CD4-positive, alpha-beta T cell treated with Interleukin-2 at 100 ng/mL for 4 hours (primary cell): Measurements from ENCODE around the gene HCFC1.
A peak's percentile ranks its signal among the peaks of the same experiment; 100 is the strongest.
"Not testable (repeated sequence)": the region's sequence is repeated elsewhere in the genome, so short reads cannot be mapped to it uniquely, and the experiment has no call there.

Source experiments
- DNase-seq: peaks from one replicate; pipeline ENCODE4 v3.0.0-alpha.2; 2020; ENCODE audit warnings: low spot score

HCFC1 gene

DNA sequence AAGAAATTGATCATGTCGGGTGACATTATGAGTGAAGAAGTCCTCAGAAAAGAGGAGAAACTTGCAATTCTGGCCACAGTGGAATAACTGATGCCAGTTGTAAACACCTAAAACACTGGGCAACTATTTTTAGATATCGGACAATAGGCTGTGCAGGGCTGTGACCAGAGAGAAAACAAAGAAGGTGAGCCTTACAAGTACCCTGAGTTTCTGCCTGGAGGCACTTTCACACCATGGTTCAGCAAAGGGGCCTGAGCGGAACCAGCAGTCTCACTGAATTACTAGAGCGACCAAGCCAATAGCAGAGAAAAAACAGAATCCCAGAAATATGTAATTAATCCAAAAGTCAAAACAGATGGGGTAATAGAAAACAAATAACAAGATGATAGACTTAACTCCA lies 36.9 kb upstream of the HCFC1 start:
- DNase-seq = no peak

GRCh38 chrX:154006947-154007346 lies 35.3 kb upstream of the HCFC1 start:
- DNase-seq = no peak

DNA sequence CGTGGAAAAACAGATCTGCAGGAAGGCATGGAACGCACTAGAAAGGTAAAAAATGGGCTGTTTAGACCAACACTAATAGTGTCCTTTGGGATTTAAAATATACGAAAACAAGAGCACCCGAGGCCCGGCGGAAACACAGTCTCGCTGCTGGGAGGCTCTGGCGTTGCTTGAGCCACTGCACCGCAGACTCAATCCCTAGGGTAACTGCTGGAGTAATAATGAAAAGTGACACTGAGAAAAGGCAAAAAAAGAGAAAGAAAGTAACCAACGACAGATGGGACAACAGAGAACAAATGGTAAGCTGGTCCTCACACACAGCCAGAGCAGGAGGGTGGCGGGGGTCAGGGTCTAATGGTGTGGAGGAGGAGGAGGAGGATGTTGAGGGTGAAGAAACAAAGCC lies 32.7 kb upstream of the HCFC1 start:
- no peak for DNase-seq

DNA sequence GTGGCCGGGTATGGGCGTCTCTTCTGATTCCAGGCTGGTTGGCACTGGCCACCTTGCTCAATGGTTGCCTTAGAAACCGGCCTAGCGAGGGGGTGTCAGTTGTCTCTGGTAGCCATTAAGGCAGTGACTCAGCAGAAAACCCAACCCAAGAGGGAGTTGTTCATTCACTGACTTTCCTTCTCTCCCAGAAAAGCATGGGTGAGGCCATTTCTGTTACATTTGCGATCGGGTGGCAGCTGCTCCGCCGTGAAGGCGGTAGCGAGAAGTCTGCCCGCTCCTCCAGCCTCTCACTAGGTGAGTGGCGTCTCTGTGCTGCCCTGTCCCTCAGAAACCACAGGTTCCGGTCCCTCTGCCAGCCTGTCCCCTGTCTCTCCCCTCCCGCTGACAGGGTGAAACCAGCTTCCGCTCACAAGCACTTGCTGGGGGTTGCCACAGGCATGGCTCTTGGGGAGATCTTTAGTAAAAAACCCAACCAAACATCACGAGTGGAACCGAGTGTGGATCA lies 30.6 kb upstream of the HCFC1 start:
- peak; percentile 59 for DNase-seq

GRCh38 chrX:154000051-154000450 lies 28.4 kb upstream of the HCFC1 start:
- no peak for DNase-seq

DNA sequence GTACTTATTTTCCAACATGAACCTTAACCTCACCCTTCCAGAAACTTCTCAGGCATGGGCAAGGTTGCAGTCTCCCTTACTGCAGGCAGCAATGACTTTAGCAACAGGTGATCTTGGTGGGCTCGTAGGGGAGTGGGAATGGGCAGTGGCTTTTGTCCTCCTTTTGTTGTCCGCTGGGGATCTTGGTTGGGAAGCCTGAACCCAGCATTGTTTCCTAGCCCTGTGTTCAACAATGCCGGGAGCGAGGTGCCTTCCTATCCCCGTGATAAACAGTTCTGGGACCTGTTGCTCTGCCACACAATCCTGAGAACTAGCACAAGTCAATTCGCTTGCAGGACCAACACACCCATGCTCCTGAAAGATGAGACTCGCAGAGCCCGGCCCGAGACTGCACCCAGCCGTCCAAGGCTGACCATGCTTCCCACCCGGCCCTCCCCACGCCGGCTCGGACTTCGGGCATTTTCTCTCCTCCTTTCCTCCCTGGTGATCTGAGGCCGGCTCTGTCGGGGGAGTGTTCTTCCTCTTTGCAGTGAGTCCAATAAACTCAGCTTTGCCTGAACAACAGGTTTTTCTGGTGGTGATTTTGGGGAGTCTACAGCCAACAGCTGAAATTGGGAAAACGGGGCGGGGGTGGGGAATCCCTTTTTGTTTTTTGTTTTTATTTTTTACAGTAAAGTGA lies 27.9 kb upstream of the HCFC1 start:
- DNase-seq = no peak

- DNase-seq = no peak
These were observed 23.9 kb upstream of the HCFC1 start for GRCh38 chrX:153995504-153995903.

DNA sequence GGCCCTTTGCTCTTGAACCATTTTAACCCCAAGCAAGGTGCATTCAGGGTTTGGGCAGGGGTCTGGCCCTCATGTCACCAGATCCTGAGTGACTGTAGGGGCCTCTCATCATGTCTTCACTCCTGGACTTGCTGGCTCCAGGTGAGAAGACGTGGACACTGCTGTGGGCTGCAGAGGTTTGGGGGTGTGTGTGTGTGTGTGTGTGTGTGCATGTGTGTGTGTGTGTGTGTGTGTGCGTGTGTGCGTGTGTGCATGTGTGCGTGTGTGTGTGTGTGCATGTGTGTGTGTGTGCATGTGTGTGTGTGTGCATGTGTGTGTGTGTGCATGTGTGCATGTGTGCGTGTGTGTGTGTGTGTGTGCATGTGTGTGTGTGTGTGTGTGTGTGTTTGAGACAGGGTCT lies 22.8 kb upstream of the HCFC1 start:
- not testable (repeated sequence) for DNase-seq

GRCh38 chrX:153993978-153994377 lies 22.4 kb upstream of the HCFC1 start:
- no peak for DNase-seq

- no peak for DNase-seq
These were observed 21.5 kb upstream of the HCFC1 start for GRCh38 chrX:153993079-153993478.

GRCh38 chrX:153992180-153992579 lies 20.6 kb upstream of the HCFC1 start:
- no peak for DNase-seq

DNA sequence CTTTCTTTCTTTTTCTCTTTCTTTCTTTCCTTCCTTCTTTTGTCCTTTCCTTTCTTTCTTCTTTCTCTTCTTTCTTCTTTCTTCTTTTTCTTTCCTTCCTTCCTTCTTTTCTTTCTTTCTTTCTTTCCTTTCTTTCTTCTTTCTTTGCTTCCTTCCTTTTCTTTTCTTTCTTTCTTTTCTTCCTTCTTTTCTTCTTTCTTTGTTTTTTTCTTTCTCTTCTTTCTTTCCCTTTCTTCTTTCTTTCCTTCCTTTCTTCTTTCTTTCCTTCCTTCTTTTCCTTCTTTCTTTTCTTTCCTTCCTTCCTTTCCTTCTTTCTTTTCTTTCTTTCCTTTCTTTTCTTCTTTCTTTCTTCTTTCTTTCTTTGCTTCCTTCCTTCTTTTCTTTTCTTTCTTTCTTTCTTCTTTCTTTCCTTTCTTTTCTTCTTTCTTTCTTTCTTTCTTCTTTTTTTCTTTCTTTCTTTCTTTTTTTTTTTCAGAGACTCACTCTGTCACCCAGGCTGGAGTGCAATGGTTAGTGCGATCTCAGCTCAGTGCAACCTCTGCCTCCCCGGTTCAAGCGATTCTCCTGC lies 19.5 kb upstream of the HCFC1 start:
- no peak for DNase-seq

DNA sequence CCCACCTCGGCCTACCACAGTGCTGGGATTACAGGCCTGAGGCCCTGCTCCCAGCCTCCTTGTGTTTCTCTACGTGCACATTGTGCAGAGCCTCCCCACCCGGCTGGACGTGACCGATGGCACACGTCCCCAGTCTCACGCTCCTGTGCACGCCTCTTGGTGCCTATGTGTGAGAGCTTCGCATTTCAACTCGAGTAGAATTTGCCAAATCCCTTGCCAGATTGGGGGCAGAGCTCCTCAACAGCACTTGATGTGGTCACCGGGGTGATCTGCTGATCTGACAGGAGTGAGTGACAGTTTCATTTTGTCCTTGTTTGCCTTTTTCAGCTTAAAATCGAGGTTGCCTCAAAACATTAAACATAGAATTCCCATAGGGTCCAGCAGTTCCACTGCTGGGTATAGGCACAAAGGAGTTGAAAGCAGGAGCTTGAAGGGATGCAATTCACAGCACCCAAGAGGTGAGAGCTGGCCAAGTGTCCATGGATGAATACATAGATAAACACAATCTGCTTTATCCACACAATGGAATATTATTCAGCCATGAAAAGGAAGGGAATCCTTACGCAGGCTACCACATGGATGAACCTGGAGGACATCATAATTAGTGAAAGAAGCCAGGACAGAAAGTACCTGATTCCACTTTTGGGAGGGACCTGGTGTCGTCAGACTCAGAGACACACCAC lies 18.5 kb upstream of the HCFC1 start:
- no peak for DNase-seq

- DNase-seq = no peak
These were observed 16.9 kb upstream of the HCFC1 start for GRCh38 chrX:153988493-153988892.

GRCh38 chrX:153984351-153985178 lies 12.9 kb upstream of the HCFC1 start:
- DNase-seq = peak; percentile 44

DNA sequence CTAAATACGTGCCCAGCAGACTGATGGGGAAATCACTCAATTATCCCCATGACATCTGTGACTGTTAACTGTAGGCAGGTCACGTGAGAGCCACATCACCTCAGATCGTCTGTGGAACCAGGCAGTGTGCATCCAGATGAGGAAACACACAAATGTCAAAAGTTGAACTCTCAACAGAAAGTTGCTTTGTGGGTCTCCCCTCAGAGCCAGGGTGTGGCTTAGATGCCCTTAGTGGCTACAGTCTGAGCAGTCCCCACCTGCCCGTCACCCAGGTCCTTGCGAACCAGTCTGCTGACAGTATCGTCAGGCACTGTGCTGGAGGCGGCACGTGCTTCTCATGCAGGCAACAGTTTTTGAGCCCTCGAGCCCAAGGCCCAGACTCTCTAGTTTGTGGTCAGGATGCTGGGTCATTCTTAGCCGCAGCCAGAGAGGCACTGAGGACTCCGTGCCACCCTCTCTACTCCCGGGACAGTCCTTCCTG lies 11.7 kb upstream of the HCFC1 start:
- no peak for DNase-seq

DNA sequence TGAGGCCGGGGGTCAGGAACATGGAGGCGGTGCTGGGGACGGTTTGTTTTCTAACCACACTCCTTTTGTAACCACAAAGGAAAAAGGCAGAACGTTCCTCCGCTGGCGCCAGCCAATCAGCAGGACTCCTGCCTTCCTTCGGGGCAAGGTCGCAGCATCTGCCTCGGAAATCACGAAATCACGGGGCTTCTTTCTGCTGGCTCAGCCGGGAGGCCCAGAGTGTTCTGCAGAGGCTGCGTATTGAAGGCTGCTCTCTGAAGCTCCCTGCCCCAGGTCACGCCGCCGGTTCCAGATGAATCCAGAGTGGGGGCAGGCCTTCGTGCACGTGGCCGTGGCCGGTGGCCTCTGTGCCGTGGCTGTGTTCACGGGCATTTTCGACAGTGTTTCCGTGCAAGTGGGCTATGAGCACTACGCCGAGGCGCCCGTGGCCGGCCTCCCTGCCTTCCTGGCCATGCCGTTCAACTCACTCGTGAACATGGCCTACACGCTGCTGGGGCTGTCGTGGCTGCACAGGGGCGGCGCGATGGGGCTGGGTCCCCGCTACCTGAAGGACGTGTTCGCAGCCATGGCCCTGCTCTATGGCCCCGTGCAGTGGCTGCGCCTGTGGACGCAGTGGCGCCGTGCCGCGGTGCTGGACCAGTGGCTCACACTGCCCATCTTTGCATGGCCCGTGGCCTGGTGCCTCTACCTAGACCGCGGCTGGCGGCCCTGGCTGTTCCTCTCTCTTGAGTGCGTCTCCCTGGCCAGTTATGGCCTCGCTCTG lies 10.3 kb upstream of the HCFC1 start:
- DNase-seq = peak; percentile 67

DNA sequence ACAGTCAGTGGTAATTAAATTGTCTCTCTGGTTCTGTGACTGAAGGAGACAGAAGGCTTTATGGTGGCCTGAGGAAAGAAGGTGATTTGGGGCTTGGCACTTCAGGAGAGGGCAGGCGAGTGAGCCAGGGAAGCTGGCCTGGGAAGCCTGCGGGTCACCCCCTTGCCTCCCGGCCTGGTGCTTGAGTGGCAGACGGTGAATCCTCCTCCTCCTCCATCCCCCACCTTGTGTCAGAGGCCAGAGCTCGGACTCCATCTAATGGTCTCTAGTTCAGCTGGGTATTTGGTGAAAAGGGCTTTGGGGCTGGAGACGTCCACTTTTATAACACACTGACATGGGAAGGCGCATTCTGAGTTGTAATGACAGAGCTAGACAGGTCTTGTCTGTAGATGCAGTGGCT lies 9.6 kb upstream of the HCFC1 start:
- DNase-seq = no peak

DNA sequence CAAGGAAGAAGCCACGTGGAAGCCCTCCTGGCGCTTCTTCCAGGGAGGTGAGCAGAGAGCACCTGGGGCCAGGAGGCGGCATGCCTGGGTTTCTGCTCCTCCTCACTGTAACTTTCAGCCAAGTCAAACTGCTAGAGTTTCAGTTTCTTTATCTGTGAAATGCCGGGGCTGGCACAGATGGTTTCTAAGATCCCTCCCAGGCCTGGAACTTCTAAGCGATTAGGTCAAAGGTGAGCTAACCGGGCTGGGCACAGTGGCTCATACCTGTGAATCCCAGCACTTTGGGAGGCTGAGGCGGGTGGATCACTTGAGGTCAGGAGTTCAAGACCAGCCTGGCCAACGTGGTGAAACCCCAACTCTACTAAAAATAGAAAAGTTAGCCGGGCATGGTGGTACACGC lies 8.8 kb upstream of the HCFC1 start:
- DNase-seq = not testable (repeated sequence)

- no peak for DNase-seq
These were observed 3.2 kb upstream of the HCFC1 start for GRCh38 chrX:153974726-153975286.

DNA sequence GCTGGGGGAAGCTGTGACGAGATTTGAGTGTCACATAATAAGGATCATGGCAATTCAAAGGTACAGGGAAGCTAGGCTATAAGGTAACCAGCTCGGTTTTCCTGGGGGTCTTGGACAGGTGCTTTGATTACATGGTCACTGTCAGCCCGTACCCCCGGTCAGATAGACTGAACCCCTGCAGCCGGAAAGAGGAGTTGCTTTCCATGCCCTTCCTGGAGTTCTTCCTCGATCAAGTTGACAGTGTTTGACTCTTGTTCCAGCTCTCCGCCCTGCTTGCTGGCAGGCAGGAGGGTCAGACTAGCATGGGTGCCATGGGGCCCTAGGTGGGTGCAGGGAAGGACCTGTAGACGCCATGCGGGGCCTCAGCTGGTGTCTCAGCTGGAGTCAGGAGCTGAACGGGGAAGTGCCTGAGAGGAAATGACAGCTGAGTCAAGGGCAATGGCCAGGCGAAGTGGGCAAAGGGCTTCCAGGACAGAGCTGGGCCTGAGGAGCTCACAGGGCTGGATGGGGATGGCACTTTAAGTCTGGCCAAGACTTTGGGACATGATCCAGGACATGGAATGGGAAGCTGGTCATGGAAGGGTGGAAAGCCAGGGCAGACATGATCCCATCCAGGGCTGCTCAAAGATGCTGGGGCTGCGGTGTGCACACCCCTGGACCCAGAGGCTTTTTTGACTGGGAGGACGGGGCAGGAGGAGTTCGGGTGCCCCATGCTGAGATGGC lies 2.5 kb upstream of the HCFC1 start:
- DNase-seq = no peak
